Activated CD8-positive, alpha-beta memory T cell treated with anti-CD3 and anti-CD28 coated beads for 36 hours (primary cell): Measurements from ENCODE around the gene SCRT2. TPM values are rescaled to one million over a fixed set of nuclear protein-coding genes. Genes with fewer than 3 reads are reported as not detected.
"Not testable (repeated sequence)": the region's sequence is repeated elsewhere in the genome, so short reads cannot be mapped to it uniquely, and the experiment has no call there.

Source experiments
- CTCF ChIA-PET: fragments of 350-600 bp; sonication (Branson Sonifier 250); formaldehyde crosslinking; loops from one replicate; lab custom pipeline; 2021; ENCODE audit warnings: antibody characterized with exemption; lab: Charles Lee
- POLR2A ChIA-PET: fragments of 350-600 bp; sonication (Branson Sonifier 250); formaldehyde crosslinking; loops from one replicate; lab custom pipeline; 2021; ENCODE audit warnings: antibody characterized with exemption; lab: Charles Lee
- total RNA-seq, 2 experiments: library from RNA; stranded (reverse); gene quantifications; one replicate each; pipeline ENCODE4 v1.2.3, GENCODE V29; 2021

SCRT2 gene
- not detected for total RNA-seq

DNA sequence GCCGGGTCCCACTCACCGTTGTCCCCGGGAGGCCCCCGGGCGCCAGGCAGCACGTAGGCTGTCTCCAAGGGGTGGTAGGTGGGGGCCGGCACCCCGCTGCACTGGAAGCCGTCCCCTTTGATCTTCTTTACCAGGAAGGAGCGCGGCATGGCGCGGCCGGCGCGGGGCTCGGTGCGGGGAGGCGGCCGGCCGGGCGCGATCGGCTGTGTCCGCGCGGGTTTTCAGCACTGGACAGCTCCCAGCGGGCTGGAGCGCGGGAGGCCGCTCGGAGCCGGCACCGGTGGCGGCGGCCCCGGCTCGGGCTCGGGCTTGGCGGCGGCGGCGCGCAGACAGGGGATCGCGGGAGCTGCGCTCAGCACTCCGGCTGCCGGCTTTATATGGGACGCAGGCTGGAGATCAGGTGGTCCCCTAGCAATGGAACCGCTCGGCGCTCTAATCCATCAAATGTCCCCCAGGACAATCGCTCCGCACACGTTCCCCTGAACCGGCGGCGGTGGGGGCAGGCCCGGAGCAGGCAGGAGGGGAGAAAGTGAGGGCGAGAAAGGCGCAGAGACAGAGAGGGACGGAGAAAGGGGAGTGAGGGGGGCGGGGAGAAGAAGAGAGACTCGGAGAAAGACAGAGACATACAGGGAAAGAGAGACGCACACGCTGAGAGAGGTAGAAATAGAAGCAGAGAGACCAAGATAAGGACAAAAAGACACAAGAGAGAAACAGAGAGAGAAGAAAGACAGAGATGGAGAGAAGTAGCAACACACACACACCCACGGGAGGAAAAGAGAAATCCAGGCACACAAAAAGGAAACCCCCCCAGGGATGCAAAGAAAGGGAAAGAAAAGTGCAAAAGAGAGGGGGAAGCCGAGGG is at the start of gene SCRT2:
Gene SCRT2 (minus strand): TSS at position 350 of the 862 bp plus-strand sequence. CDS start 201 bp downstream, at position 149.
- POLR2A ChIA-PET = no interaction called here
- CTCF ChIA-PET = no interaction called here

DNA sequence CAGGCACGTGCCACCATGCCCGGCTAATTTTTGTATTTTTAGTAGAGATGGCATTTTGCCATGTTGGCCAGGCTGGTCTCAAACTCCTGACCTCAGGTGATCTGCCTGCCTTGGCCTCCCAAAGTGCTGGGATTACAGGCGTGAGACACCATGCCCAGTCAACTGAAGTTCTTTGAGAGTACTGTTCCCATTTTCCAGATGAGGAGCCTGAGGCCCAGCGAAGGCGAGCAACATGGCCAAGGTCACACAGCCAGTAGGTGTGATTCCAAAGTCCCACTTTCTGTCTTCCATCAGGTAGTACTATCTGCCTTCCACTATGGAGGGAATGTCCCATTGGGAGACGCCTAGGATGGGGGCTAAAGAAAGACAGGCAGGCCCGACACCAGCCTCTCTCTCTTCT is 49.2 kb upstream of the SCRT2 start:
- POLR2A ChIA-PET, CTCF ChIA-PET: not testable (repeated sequence)

DNA sequence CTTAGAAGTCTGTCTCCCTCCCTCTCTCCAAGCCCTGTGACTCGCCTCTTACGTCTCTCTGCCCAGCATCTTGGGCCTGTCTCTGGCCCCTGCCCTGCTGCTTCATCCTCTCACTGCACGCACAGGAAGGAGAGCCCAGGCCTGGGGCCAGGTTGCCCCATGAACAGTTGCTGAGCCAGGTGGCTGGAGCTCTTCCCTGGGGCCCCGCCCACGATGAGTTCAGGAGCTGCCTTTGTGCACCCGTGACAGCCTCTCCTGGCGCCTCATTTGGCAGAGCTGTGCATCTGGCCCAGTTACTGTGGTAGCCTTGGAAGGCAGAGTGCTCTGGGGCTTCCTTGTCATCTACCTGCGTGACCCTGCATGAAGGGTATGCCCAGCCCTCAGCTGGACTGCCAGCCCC is 48.2 kb upstream of the SCRT2 start:
- CTCF ChIA-PET = interaction anchor here (1.2 kb wide), 1 partner anchor 163 kb away, joined by 3 read pairs; no protein-coding TSS in a partner anchor
- POLR2A ChIA-PET = no interaction called here

DNA sequence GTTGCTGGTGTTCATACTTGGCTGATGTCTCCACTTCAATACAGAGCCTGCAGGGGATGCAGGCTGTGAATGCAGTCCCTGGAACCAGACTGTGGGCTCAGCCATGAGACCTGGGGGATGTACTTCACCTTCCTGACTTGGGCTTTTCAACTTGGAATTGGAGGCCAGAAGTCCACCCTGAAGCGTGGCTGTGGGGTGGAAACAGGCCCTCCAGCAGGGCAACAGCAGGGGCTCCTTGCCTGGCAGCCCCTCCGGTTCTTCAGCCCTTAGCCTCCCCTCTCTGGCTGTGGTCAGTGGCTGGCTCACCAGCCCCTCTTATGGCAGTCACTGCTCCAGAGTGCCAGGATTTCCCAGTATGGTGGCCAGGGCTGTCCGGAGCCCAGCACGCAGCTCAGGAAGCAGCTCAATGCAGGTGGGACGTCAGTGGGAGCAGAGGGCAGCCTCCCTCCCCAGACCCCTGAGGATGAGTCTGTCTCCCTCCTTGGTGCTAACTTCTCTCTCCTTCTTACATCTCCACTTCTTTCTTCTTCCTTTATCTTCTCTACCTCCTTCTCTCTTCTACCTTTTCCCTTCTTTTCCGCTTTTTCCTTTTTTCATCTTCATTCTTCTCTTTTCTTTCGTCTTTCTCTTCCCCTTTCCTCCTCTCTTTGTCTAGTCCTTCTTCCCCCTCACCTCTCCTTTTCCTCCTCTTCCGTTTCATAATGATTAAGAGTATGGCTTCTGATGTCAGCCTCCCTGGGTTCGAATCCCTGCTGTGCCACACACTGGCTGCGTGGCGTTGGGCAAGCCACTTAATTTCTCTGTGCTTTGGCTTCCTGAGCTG is 47.4 kb upstream of the SCRT2 start:
- CTCF ChIA-PET = interaction anchor here (1.2 kb wide), 1 partner anchor 162 kb away, joined by 3 read pairs; no protein-coding TSS in a partner anchor
- POLR2A ChIA-PET = no interaction called here

DNA sequence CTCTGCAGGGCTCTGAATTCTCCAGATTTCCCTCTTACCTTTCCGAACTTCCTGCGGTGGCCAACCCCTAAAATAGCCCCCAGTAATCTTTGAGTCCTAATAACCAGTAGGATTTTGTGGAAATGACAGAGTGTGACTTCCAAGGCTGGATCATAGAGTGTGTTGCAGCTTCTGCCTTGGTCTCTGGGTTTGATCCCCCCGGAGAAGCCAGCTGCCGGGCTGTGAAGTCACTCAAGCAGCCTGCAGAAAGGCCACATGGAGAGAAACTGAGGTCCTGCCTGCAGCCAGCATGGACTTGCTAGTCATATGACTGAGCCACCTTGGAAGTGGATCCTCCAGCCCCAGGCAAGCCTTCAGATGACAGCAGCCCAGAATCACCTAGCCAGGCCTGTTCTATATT is 46.3 kb upstream of the SCRT2 start:
- ChIA-PET CTCF (no interaction called here), POLR2A (no interaction called here)

DNA sequence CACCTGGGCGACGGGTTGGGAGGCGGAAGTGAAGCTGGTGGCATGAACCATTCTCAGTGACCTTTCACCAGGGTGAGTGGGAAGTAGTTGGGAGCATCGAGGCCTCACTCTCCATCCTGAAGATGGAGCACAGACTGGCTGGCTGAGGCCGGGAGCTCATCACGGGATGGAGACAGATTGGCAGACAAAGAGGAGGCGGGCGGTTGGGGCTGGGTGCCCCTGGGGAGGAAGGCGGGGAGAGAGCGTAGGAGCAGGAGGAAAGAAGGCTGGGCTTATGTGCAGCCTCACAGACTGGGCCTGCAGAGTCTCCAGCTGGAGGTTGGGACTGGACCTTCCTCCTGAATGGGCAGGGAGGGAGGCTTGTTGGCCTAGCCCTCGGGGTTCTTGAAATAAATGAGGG is 44.2 kb upstream of the SCRT2 start:
- CTCF ChIA-PET = no interaction called here
- POLR2A ChIA-PET = no interaction called here

DNA sequence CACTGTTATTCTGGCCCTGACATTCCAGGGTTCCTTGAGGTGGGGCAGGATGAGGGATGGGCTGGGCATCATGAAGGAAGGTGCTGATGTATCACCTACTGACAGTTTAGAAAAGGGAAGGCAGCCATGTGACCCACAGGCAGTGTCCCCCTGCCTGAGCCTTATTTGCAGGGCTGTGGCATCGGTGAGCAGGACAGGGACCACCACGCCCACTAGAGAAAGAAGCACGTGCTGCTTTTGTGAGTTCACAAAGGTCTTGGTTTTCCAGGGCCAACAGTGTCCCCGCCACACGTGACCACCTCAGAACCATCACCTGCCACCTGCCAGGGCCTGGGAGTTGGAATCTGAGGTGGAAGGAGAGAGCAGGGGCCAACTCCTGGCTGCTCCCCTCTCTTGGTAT is 43.5 kb upstream of the SCRT2 start:
- POLR2A ChIA-PET = no interaction called here
- CTCF ChIA-PET = no interaction called here

DNA sequence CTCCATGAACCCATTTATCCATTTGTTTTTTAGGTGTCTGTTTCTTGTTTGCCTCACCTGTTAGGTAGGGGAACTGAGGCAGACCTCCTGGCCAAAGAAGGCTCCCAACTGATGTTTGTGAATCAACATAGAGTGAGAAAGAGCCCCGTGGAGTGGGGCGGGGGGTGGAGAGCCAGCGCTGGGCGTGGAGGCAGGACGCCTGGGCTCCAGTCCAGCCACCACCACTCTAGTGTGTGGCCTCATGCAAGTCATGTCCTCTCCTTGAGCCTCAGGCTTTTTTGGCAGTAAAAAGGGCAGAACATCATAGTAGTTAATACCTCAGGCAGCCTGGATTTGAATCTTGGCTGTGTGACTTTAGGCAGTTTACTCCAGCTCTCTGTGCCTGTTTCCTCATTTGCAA is 42.2 kb upstream of the SCRT2 start:
- ChIA-PET CTCF (no interaction called here), POLR2A (no interaction called here)

DNA sequence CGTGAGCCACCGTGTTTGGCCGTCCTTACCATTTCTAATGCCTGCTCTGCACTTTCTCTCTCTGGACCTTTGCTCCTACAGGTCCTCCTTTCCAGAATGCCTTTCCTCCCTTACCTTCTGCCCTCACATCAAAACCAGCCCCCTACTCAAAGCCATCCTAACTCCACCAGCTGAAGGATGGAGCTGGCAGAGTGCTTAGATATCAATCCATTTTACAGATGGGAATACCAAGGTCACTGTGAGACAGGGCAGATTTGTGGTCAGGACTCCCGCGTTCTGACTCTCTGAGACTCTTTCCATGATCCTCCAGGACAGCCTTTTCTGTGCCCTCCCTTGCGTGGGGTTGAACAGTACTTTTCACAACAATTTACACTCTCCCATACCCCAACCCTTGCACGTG is 41.7 kb upstream of the SCRT2 start:
- ChIA-PET CTCF (no interaction called here), POLR2A (no interaction called here)

DNA sequence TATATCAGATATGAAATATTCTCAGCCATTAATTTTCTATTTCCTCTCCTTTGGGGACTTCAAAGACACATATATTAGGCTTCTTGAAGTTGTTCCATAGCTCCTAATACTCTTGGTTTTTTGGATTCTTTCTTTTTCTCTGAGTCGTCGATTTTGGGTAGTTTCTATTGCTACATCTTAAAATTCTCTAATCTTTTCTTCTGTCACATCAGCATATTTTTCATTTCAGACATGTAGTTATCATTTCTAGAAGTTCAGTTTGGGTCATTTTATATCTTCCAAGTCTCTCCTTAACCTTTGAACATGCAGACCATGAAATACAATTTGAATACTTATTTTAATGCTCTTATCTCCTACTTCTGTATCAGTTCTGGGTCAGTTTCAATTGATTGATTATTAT is 38.9 kb upstream of the SCRT2 start:
- ChIA-PET POLR2A (no interaction called here), CTCF (no interaction called here)

DNA sequence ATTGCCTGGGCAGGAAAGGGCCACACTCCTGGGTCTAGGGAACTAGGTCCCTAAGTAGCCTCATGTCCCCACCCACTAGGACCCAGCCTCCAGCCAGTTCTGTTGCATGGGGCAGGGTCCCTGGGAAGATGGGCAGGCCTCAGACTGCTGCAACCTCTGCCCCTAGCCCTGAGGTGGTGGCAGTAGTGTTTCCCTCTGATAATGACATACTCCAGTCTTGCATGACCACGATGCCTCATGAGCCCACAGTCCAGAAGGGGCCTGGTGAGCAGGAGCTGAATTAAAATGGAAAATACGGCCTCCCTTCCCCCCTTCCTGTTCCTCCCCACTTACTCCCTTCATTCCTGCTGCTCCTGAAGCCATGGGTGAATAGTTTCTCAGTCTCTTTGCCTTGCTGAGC is 36.0 kb upstream of the SCRT2 start:
- ChIA-PET CTCF (no interaction called here), POLR2A (no interaction called here)

DNA sequence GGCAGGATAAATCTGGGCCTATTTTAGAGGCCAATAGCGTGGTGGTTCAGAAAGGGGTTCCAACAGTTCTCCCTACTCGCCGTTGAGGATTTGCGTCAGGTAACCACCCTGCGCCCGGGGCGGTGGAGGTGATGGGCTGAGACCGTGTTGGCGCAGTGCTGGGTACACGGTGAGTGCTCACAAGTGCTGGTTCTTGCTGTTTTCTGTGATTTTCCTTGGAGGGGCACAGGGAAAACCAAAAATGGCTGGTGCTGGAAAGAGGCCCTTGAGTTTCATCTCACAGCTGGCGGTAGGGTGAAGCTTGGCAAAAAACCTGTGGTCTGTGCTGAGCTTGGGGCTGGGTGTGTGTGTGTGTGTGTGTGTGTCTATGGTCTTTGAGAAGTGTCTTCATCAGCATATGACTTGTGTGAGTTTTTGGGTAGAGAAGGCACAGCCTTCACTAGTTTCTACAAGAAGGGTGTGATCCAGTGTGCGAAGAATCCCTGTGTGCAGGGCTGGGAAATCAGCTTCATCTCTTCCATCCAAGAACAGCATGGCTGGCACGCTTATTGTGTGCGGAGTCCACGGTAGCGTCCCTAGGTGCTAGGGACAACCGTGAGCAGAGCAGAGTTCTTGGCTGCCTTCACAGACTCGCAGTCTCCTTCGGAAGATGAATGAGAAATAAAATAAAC is 35.3 kb upstream of the SCRT2 start:
- ChIA-PET CTCF (no interaction called here), POLR2A (no interaction called here)

DNA sequence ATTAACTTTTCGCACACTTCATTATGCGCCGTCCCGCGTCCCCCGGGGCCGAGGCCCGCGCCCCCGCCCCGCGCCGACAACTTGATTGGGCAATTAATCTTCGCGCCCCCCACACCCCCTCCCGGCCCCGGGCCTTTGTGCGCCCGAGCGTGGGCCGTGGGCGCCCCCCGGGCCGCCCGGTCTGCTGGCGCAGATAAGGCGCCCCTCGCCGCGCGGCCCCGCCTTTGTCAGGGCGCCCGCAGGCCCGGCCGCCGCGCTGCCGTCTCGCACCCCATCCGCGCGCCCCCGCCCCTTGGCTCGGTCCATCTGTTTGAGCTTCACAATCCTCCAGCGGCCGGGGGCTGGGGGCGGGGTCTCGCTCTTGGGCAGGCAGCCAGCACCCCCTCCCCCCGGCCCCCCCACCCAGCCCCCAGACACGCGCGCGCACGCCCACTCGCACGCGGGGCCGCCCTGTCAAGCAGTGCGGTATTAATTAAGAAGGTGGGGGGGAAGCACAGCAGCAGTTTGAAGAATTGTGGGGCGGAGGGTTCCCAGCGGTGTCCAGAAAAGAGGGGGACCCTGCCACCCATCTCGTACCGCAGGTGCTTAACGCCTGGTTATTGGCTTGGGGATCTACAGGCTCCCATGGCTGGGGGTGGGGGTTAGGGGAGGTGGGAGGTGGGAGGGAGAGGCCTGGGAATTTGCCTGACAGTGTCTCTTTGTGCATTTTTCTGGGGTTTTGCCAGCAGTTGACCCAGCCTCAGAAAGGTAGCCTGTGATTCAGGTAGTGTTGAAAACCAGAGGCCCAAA is 34.6 kb upstream of the SCRT2 start:
- ChIA-PET POLR2A (no interaction called here), CTCF (no interaction called here)

DNA sequence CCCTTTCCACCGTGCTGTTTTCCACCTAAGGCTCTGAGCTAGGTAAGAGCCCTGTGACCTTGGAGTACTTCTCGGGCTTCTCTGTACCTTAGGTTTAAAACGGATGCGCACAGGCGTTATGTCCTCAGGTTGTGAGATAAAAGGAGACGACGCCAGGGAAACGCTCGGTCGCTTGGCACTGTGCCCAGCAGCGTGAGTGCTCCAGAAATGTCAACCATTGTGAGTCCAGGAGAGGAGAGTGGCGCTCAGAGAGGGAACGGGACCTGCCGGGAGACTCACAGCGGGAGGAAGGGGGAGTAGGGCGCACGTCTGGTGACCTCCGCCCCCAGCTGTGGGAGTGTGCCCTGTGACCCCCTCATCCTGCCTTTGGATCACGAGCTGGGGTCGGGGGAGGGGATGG is 33.8 kb upstream of the SCRT2 start:
- POLR2A ChIA-PET = no interaction called here
- CTCF ChIA-PET = no interaction called here

DNA sequence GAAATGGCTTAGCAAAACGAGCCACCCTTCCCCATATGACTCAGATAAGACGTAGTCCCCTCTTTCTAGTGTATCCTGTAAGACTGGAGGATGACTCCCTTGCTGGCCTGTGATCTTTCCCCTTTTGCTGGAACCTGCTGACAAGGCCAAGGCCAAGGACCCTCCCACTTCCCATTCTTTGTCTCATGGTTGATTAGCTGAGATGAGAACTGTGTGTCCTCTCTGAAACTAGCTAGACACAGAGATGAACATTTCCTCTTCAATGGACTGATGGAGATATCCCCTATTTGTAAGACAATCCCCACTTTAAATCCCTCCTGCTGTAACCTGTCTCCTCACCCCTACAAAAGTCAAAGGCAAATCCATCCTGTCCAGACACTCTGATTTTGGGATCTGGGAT is 33.4 kb upstream of the SCRT2 start:
- POLR2A ChIA-PET = no interaction called here
- CTCF ChIA-PET = no interaction called here

DNA sequence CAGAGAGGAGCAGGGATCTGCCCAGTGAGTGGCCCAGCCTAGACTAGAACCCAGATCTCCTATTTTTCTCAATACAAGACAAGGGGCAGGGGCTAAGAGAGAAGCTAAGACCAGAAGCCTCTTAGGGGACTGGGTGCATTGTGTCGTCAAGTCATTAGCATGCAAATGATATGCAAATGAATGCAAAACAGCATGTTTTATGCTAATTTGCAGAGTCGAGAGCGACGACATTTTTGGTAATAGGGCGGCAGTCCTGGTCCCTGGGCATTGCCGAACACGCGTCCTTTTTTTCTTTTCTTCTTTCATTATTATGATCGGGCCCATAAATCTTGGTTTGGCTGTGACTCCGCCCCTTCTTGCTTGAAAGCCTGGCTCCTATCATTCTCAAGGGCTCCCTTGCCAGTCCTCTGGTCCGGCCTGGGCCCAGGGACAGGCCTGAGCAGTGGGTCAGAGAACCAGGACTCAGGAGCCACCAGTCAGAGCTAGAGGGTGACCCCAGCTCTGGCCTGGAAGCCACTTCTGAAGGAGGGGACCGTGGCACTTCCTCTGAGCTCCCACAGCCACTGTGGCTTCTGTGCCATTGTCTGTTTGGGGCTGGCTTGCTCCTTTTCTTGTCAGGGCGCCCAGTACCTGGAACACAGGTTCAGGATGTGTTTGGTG is 32.0 kb upstream of the SCRT2 start:
- CTCF ChIA-PET = interaction anchor here (1.3 kb wide), 1 partner anchor 15 kb away, joined by 3 read pairs; no protein-coding TSS in a partner anchor
- POLR2A ChIA-PET = no interaction called here

DNA sequence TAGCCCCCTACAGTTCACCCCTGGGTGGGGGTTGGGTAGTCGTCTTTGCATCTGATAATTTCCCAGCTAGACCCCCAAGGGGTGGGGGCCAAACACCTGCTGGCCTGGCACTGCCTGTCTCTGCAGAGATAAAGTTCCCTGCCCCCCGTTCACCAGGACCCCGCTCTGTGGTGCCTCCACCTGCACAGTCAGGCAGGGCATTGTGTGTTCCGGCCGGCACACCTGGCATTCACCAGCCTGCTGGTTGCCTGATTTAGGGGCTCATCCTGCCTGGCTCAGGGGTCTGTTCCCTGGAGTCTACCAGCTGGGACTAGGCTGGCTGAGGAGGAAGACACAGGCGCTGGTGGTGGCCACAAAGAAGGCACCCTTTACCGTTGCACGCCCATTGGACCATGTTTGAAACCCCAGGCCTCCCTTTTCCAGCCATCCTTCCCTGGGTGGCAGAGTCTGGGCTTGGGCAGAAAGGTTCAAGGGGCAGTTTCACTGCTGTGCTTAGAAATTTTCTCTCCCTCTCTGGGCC is 30.8 kb upstream of the SCRT2 start:
- POLR2A ChIA-PET = no interaction called here
- CTCF ChIA-PET = interaction anchor here (1.3 kb wide), 1 partner anchor 14 kb away, joined by 3 read pairs; no protein-coding TSS in a partner anchor

DNA sequence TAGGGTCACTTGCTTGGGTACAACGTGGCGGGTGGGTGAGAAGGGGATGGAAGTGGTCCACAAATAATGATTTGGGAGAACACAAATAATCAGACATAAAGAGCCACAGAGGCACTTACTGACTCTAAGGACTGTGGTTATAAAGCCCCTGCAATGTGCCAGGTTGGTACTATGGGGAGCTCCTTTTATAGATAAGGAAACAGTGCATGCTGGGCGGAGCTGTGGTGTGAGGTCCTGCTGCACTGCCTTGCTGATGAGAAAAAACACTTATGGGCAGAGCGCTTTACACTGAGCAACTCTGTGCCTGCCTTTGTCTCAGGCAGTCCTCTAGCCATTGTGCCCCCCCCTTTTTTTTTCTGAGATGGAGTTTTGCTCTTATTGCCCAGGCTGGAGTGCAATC is 29.1 kb upstream of the SCRT2 start:
- POLR2A ChIA-PET = no interaction called here
- CTCF ChIA-PET = interaction anchor here (1.2 kb wide), 1 partner anchor 34 kb away, joined by 3 read pairs; no protein-coding TSS in a partner anchor
